ENCODE measurements around the gene RAB31.
A peak's percentile ranks its signal among the peaks of the same experiment; 100 is the strongest.
"Not testable (repeated sequence)": the region's sequence is repeated elsewhere in the genome, so short reads cannot be mapped to it uniquely, and the experiment has no call there.

The RAB31 gene

GRCh38 chr18:9758624-9759075 lies 50.5 kb downstream of the RAB31 start:
- DNase-seq (ENCODE audit: low spot score): no peak

DNA sequence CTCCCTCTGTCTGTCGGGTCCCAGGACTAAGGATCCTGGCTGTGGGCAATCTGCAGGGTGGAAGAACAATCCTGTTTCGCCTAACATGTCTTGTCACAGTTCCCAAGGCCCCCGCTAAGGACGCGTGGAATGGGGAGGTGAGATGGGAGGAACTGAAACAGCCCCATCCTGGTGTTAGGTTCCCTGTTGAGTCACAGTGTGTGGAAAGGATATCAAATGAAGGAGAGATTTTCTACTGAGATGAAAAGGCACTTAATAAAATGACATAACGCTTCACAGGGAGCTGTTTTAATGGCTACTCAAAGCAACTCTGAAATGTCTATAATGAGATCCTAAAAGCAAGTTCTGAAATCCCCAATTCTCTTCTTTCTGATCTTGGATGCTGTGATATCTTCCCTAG lies 52.5 kb downstream of the RAB31 start:
- DNase-seq (ENCODE audit: low spot score): no peak

DNA sequence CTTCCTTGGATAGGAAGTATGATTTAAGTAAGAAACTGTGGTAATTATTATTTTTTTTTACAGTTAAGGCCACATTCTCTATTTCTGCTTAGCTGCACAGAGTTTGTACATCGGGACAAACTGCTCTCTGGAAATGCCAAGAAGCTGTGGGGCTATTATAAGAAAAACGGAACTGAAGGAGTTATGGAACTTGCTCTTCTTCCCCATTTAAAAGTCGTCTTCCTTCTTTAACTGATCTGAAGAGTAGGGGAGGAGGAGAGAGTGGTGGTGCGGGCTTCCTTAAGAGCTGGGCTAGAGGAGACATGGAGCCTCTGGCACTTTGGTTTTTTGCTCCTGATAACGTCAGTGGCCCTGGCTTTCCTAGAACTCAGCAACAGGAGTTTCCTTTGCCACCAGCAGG lies 54.4 kb downstream of the RAB31 start:
- DNase-seq (ENCODE audit: low spot score): no peak

GRCh38 chr18:9763157-9763556 lies 55.1 kb downstream of the RAB31 start:
- DNase-seq (ENCODE audit: low spot score): no peak

GRCh38 chr18:9764011-9764481 lies 55.9 kb downstream of the RAB31 start:
- DNase-seq (ENCODE audit: low spot score): no peak

GRCh38 chr18:9765501-9765900 lies 57.4 kb downstream of the RAB31 start:
- no peak for DNase-seq (ENCODE audit: low spot score)

DNA sequence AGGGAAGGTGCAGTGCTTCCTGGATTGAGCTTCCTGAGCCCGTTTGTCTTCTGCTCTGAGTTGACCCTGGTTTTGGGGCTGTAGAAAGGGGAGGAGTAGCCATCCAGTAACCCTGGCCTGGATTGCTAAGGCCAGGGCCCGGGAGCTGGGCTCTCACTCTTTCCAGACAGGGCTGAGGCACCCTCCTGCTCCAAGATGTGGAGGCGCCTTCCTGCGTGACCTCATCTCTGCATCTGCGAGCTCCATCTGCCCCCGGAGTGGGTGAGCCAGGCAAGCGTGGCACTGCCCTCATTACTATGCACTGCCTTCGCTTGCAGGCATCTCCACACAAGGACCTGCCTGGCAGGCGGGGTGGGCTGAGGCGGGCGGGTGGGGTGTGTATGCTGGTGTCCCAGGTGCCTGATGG lies 58.0 kb downstream of the RAB31 start:
- DNase-seq (ENCODE audit: low spot score): no peak

DNA sequence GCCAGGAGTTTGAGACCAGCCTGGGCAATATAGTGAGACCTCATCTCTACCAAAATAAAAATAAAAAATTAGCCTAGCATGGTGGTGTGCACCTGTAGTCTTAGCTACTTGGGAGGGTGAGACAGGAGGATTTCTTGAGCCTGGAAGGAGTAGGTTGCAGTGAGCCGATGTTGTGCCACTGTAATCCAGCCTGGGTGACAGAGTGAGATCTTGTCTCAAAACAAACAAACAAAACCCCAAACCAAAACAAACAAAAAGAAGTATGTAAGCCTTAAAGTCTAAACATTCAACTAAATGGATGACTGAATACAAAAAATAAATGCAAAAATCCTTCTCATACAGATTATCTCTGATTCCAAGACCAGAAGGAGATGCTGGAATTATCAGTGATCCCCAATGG lies 58.6 kb downstream of the RAB31 start:
- no peak for DNase-seq (ENCODE audit: low spot score)

GRCh38 chr18:9768071-9768691 lies 60.1 kb downstream of the RAB31 start:
- DNase-seq (ENCODE audit: low spot score): not testable (repeated sequence)

DNA sequence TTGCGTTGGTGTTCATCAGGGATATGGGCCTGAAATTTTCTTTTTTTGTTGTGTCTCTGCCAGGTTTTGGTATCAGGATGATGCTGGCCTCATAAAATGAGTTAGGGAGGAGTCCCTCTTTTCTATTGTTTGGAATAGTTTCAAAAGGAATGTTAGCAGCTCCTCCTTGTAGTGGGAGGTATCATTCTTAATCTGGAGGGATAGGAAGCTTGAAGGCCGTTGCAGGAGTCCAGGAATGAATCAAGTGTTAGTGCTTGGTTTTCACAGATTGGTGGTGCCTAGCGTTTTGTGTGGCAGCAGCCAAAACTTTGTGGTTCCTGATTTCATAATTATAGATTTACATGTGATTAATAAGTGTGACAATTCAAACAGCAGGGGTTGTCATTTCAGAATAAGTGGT lies 62.0 kb downstream of the RAB31 start:
- not testable (repeated sequence) for DNase-seq (ENCODE audit: low spot score)

DNA sequence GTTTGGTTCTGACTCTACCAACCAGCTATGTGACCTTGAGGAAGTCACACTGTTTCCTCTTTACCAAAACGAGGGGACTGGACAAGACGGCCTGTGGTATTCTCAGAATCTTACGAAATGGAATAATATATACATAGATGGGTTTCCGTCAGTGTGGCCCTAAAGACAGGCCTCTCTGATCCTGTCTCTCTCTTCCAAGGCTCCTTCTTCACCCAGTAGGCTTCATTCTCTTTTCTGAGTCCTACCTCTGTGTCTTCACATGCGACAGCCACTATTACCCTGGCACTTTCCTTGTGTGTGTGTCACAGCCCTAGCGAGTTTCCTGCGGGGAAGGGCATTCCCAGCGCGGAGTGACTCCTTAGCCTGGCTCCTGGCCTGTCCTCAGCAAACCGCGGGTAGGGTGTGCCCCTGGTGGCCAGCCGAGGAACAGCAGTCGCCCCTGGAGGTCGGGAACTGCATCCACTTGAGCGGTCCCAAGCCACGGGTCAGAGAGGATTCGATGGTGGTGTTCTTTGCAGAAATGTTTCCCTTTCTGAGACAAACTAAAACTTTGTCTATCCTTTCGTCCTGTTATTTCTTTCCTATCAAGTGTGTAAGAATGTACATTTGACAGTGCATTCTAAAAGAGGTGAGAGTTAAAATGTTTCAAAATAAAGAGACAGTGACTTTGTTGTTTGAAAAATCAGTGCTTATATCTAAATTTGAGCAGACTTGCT lies 63.3 kb downstream of the RAB31 start:
- DNase-seq (ENCODE audit: low spot score): peak; percentile 6

- no peak for DNase-seq (ENCODE audit: low spot score)
These were observed 64.0 kb downstream of the RAB31 start for GRCh38 chr18:9771977-9772660.

DNA sequence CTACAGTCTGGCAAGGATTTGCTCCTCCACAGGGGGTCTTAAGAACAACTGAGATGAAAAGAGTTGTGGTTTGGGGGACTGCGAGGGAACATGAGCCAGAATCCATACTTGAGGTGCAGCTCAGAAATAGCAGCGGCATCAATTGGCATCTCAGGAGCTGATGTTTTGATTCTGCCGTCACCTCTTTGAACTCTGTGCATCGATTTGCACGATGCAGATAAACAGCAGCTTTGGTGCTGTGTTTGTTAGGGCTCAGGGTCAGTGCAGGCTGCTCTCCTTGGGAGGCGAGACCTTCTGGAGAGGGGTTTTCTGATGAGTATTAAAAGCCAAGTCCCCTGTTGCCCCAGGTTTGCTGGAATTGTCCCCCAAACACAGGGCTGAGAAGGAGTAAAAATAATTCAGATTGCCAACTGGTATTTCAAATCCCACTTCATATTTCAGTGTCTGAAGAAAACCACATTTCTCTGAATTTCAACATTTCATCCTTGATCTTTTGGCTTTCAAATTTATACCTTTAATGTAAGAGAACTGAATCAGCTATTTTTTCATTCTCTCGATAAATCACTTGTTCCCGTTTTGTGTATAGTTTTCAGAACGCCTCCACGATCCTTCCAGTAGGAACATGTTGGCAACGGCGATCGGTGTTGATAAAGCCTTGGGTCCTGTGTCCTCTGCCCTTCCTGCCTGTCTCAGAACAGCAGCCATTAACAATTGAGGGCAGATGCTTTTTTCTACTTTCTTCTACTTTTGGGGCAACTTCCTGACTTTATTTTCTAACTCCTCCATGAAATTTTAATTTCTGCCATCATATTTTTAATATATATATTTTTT lies 65.0 kb downstream of the RAB31 start:
- no peak for DNase-seq (ENCODE audit: low spot score)

DNA sequence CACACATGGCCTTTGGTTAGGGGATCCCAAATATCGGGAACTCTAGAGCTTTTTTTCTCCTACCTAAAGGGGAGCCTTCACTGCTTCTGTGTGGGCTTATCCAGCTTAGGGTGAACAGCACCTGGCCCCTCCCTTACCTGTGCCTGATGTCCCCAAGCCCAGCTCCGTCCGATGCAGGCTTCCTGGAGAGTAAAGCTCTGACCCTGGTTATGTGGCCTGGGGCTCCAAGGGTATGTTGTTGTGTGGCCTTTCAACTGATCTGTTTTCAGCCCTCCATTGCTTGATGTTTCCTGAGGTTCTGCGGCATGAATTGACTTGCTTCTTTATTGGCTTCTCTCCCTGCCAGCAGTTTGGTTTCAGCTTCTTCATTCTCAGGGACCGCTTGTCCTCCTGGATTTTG lies 66.0 kb downstream of the RAB31 start:
- no peak for DNase-seq (ENCODE audit: low spot score)

DNA sequence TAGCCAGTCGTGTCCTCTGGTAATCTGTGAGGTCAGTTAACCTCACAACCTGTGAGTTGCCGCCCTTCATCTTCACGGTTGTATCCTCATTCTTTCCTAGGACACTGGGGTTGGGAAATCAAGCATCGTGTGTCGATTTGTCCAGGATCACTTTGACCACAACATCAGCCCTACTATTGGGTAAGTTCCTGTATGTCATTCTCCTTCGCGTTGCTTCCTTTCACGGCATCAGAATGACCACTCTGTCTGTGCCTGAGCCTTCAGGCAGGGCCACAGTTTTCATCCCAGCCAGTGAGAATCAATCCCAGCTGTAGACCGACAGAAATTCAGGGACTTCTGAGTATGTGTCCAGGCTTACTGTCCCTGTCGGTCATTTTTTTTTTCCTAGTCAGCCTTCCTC lies 67.1 kb downstream of the RAB31 start:
- DNase-seq (ENCODE audit: low spot score): no peak

DNA sequence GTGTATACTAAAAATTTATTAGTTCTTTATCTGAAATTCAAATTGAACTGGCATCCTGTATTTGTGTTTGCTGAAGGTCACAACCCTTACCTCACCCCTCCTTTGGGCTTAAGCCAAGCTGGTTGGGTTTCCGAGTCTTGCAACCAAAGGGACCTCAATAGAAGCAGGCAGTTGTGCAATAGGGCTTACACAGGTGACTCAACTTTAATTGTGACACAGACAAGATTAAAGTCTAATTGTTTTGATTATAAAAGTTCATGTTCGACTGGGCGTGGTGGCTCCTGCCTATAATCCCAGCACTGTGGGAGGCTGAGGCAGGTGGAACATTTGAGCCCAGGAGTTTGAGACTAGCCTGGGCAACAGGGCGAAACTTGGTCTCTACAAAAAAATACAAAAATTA lies 71.5 kb downstream of the RAB31 start:
- DNase-seq (ENCODE audit: low spot score): no peak

DNA sequence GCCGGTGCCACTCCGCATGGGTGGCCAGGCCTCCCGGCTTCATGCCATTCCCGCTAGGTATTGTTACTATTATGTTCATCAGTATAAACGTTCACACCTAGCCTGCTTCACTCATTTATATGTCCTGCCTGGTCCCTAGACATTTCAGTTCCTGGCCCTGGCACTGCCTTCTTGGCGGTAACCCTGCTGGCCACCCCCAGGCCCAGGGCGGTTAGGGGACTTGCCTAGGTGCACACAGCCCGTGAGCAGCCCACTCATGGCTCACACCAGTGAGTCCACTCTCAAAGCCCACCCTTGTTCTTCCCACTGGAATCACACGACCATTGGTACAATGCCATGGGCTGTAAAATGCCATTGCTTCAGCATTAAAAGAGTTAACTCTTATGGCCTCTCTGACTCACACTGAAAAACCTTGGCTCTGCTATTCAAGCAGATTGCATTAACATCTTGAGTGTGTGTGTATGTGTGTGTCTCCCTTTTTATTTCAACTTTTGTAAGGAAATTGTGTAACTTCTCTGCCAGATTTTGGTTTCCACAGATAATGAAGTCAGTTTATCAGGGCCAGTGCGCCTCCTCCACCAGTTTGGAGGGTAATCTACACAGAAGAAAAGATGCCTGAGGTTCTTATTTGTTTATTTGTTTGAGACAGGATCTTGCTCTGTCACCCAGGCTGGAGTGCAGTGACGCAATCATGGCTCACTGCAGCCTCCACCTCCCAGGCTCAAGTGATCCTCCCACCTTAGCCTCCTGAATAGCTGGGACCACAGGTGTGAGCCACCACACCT lies 74.2 kb downstream of the RAB31 start:
- DNase-seq (ENCODE audit: low spot score): no peak

- no peak for DNase-seq (ENCODE audit: low spot score)
These were observed 78.5 kb downstream of the RAB31 start for GRCh38 chr18:9786631-9787030.

DNA sequence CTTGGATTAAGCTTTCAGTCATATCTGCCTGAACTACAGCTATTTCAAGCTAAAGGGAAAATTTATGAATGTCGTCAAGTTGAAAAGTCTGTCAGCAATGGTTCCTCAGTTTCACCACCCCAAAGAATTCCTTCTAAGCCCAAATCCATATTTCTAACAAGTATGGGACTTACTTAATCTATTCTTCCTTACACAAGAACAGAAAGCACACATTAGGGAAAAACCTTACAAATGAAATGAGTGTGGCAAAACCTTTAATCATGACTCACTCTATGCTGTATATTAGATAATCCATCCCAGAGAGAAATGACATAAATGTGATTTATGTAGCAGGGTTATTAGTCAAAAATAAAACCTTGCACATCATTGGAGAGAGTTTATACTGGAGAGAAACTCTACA lies 78.9 kb downstream of the RAB31 start:
- DNase-seq (ENCODE audit: low spot score): no peak

DNA sequence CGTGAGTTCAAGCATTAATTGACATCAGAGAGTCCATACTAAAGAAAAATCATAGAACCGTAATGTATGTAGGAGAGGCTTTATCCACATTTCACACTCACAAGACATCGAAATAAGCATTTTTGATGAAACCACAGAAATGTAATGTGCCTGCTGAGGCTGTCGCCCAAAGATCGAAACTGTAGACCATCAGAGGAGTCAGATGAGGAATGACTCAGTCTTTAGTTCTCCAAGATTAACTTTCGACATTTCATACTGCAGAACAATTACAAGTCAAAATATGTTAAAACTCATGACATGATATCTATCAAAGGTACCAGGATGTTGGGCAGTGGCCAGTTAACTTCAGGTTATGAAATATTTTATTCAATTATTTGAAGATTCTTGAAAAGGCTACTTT lies 79.6 kb downstream of the RAB31 start:
- DNase-seq (ENCODE audit: low spot score): no peak

DNA sequence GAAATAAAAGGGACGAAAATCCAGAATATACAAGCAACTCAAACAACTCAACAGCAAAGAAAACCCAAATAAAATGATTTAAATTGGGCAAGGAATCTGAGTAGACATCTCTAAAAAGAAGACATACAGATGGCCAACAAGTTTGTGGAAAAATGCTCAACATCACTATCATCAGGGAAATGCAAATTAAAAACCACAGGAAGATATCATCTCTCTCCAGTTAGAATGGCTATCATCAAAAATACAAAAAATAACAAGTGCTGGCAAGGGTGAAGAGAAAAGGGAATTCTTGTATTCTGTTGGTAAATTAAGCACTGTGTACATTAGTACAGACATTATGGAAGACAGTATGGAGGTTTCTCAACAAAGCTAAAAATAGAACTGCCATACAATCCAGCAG lies 80.0 kb downstream of the RAB31 start:
- DNase-seq (ENCODE audit: low spot score): no peak

GRCh38 chr18:9788860-9789259 lies 80.8 kb downstream of the RAB31 start:
- no peak for DNase-seq (ENCODE audit: low spot score)

All from COLO829 (cell line).